BE2C (cell line): ENCODE results near the gene ABCA4. TPM values are rescaled to one million over a fixed set of nuclear protein-coding genes. Genes with fewer than 3 reads are reported as not detected.
"Not testable (repeated sequence)": the region's sequence is repeated elsewhere in the genome, so short reads cannot be mapped to it uniquely, and the experiment has no call there.

ENCODE experiments used
- DNase-seq: peaks from one replicate; pipeline ENCODE4 v3.0.0-alpha.2; 2020
- H3K27me3 ChIP-seq: fragments of 250-450 bp; sonication (Bioruptor Pico); 2 replicates; pipeline ENCODE4 v1.5.1; 2020; ENCODE audit warnings: mild to moderate bottlenecking
- H3K36me3 ChIP-seq: fragments of 250-450 bp; sonication (Bioruptor Pico); 2 replicates; pipeline ENCODE4 v1.5.1; 2020; ENCODE audit warnings: mild to moderate bottlenecking
- H3K4me1 ChIP-seq: fragments of 250-450 bp; sonication (Bioruptor Pico); 2 replicates; pipeline ENCODE4 v1.5.1; 2020
- H3K4me3 ChIP-seq: 2 replicates; pipeline ENCODE4 v1.5.1; 2011; ENCODE audit warnings: low read depth, low read length
- H3K9me3 ChIP-seq: fragments of 250-450 bp; sonication (Bioruptor Pico); 2 replicates; pipeline ENCODE4 v1.5.1; 2020
- CTCF ChIP-seq: IDR thresholded peaks from 2 replicates; pipeline ENCODE4 v1.5.1; 2012; ENCODE audit warnings: mild to moderate bottlenecking, low read depth, low read length
- polyA plus RNA-seq: library from polyadenylated mRNA; unstranded; fragments of >200 nt; gene quantifications from one replicate; pipeline ENCODE4 v1.2.1, GENCODE V29; 2012; ENCODE audit warnings: low read depth, missing spikeins; ENCODE audit not compliant: insufficient read length, insufficient read depth

The ABCA4 gene
- polyA plus RNA-seq, result 0.22 TPM

GRCh38 chr1:94120991-94121390 is at the start of gene ABCA4:
ABCA4 (minus strand) TSS chr1:94121148; CDS start chr1:94121045, 103 bp downstream.
- H3K36me3 ChIP-seq, result no peaks in the 10 kb centered on the region
- TF ChIP-seq CTCF, result no peak
- no peak for DNase-seq
- no peaks in the 10 kb centered on the region for H3K27me3 ChIP-seq
- peaks cover 7% of the 10 kb centered on the region; the same call in 1 of the 2 replicates for H3K4me1 ChIP-seq
- no peaks in the 10 kb centered on the region for H3K9me3 ChIP-seq
- H3K4me3 ChIP-seq, result no peak within 1 kb of the TSS

- no peak for TF ChIP-seq CTCF
- H3K36me3 ChIP-seq, result no peaks in the 10 kb centered on the region
- DNase-seq, result no peak
- H3K9me3 ChIP-seq, result no peaks in the 10 kb centered on the region
- H3K4me1 ChIP-seq, result no peaks in the 10 kb centered on the region
- H3K27me3 ChIP-seq, result no peaks in the 10 kb centered on the region
- H3K4me3 ChIP-seq, result no peak overlapping the region
Observed at GRCh38 chr1:94169126-94169525, 48.2 kb upstream of the ABCA4 start.

GRCh38 chr1:94165843-94166242 is 44.9 kb upstream of the ABCA4 start:
- Histone ChIP-seq H3K27me3 (no peaks in the 10 kb centered on the region), H3K4me1 (no peaks in the 10 kb centered on the region), H3K9me3 (no peaks in the 10 kb centered on the region), H3K36me3 (no peaks in the 10 kb centered on the region), H3K4me3 (no peak overlapping the region)
- DNase-seq, result no peak
- no peak for TF ChIP-seq CTCF

- H3K27me3 ChIP-seq, H3K4me3 ChIP-seq, H3K4me1 ChIP-seq, DNase-seq, H3K9me3 ChIP-seq, H3K36me3 ChIP-seq: not testable (repeated sequence)
Observed at GRCh38 chr1:94164885-94165284, 43.9 kb upstream of the ABCA4 start.

GRCh38 chr1:94164121-94164520 is 43.2 kb upstream of the ABCA4 start:
- not testable (repeated sequence) for H3K27me3 ChIP-seq, H3K9me3 ChIP-seq, H3K36me3 ChIP-seq, DNase-seq, H3K4me1 ChIP-seq, H3K4me3 ChIP-seq

- not testable (repeated sequence) for H3K4me3 ChIP-seq, H3K27me3 ChIP-seq, H3K36me3 ChIP-seq, DNase-seq, H3K4me1 ChIP-seq, H3K9me3 ChIP-seq
Observed at GRCh38 chr1:94163249-94163648, 42.3 kb upstream of the ABCA4 start.

GRCh38 chr1:94160811-94161210 is 39.9 kb upstream of the ABCA4 start:
- no peak for DNase-seq
- no peak for TF ChIP-seq CTCF
- no peaks in the 10 kb centered on the region for H3K9me3 ChIP-seq
- no peaks in the 10 kb centered on the region for H3K36me3 ChIP-seq
- no peaks in the 10 kb centered on the region for H3K4me1 ChIP-seq
- H3K27me3 ChIP-seq, result no peaks in the 10 kb centered on the region
- no peak overlapping the region for H3K4me3 ChIP-seq

GRCh38 chr1:94156096-94156625 is 35.2 kb upstream of the ABCA4 start:
- Histone ChIP-seq H3K9me3 (no peaks in the 10 kb centered on the region), H3K4me1 (no peaks in the 10 kb centered on the region), H3K4me3 (no peak overlapping the region), H3K36me3 (no peaks in the 10 kb centered on the region), H3K27me3 (no peaks in the 10 kb centered on the region)
- no peak for DNase-seq
- no peak for TF ChIP-seq CTCF
